Parathyroid adenoma (tissue), 2 donors: ENCODE measurements around the gene ANKRD9.
A peak's percentile ranks its signal among the peaks of the same experiment; 100 is the strongest.

Experiments
- H2AFZ ChIP-seq: fragments of 300-600 bp; sonication (generic); one replicate; pipeline ENCODE4 v1.7.0; 2017; ENCODE audit warnings: antibody characterized with exemption, mild to moderate bottlenecking
- H3K27ac ChIP-seq: fragments of 300-600 bp; sonication (generic); one replicate; pipeline ENCODE4 v1.7.0; 2017
- H3K27me3 ChIP-seq: fragments of 300-600 bp; sonication (generic); one replicate; pipeline ENCODE4 v1.7.0; 2017; ENCODE audit warnings: low read length; ENCODE audit not compliant: control insufficient read depth, insufficient read depth
- H3K36me3 ChIP-seq: fragments of 300-600 bp; sonication (generic); one replicate; pipeline ENCODE4 v1.7.0; 2017; ENCODE audit warnings: low read length; ENCODE audit not compliant: control insufficient read depth, insufficient read depth
- H3K4me1 ChIP-seq: fragments of 300-600 bp; sonication (generic); one replicate; pipeline ENCODE4 v1.7.0; 2017; ENCODE audit warnings: control low read depth
- H3K4me2 ChIP-seq: fragments of 300-600 bp; sonication (generic); one replicate; pipeline ENCODE4 v1.7.0; 2017; ENCODE audit warnings: low read length
- H3K4me3 ChIP-seq: fragments of 300-600 bp; sonication (generic); one replicate; pipeline ENCODE4 v1.7.0; 2017; ENCODE audit warnings: low read depth, low read length
- H3K79me2 ChIP-seq: fragments of 300-600 bp; sonication (generic); one replicate; pipeline ENCODE4 v1.7.0; 2017; ENCODE audit warnings: control low read depth
- H3K9ac ChIP-seq: fragments of 300-600 bp; sonication (generic); one replicate; pipeline ENCODE4 v1.7.0; 2017; ENCODE audit warnings: mild to moderate bottlenecking
- H3K9me3 ChIP-seq: fragments of 300-600 bp; sonication (generic); one replicate; pipeline ENCODE4 v1.7.0; 2017; ENCODE audit warnings: low read length; ENCODE audit not compliant: control insufficient read depth
- TF ChIP-seq, protein P1 (sequence below): fragments of 300-600 bp; sonication (generic); IDR thresholded peaks from one replicate; pipeline ENCODE4 v1.7.0; 2017; ENCODE audit warnings: antibody characterized with exemption, mild to moderate bottlenecking
- donor health status: primary hyperparathyroidism.

The ANKRD9 gene

DNA sequence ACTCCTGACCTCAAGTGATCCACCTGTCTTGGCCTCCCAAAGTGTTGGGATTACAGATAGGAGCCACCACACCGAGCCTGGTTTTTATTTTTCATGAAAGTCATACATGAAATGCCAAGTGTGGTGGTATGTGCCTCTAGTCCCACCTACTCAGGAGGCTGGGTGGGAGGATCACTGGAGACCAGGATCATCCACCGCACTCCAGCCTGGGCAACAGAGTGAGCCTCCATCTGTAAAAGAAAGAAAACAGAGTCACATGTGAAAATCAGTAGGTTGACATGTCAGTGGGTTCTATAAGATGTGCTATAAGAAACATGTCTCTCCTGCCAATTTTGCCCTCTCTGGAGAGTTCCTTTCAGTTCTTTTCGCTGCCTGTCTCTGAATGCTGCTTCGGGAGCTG, 28.2 kb downstream of the ANKRD9 start:
- Histone ChIP-seq H3K27me3 (no peaks in the 10 kb centered on the region), H3K9ac (no peak overlapping the region), H3K4me3 (no peak overlapping the region), H3K79me2 (peaks cover 6% of the 10 kb centered on the region), H3K4me1 (peaks cover 10% of the 10 kb centered on the region), H3K9me3 (no peaks in the 10 kb centered on the region), H3K27ac (no peak overlapping the region), H2AFZ (no peak overlapping the region), H3K4me2 (no peak overlapping the region), H3K36me3 (no peaks in the 10 kb centered on the region)
- TF ChIP-seq, protein P1, sequence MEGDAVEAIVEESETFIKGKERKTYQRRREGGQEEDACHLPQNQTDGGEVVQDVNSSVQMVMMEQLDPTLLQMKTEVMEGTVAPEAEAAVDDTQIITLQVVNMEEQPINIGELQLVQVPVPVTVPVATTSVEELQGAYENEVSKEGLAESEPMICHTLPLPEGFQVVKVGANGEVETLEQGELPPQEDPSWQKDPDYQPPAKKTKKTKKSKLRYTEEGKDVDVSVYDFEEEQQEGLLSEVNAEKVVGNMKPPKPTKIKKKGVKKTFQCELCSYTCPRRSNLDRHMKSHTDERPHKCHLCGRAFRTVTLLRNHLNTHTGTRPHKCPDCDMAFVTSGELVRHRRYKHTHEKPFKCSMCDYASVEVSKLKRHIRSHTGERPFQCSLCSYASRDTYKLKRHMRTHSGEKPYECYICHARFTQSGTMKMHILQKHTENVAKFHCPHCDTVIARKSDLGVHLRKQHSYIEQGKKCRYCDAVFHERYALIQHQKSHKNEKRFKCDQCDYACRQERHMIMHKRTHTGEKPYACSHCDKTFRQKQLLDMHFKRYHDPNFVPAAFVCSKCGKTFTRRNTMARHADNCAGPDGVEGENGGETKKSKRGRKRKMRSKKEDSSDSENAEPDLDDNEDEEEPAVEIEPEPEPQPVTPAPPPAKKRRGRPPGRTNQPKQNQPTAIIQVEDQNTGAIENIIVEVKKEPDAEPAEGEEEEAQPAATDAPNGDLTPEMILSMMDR = no peak

DNA sequence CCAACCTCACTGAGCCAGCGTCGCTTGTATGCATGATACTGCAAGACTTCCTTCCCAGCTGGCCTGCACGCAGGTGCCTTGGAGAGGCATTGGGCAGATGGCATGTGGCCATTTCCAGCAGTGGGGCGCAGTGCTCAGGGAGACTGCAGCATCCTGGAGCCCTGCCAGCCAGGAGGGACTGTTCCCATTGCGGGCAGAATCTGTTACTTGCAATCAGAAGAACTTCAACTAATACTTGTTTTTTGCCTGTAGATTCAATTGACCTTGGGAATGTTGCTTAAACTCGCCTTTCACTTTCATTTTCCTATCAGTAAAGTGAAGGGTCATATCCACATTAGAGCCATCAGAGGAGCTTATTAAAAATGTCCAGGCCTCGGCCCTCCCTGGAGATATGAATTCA, 29.8 kb downstream of the ANKRD9 start:
- Histone ChIP-seq H3K27ac (no peak overlapping the region), H3K4me3 (peak overlapping the region; percentile 13), H3K4me2 (peak overlapping the region; percentile 39), H3K9me3 (no peaks in the 10 kb centered on the region), H3K36me3 (no peaks in the 10 kb centered on the region), H3K4me1 (peaks cover 10% of the 10 kb centered on the region), H2AFZ (peak overlapping the region; percentile 42), H3K27me3 (no peaks in the 10 kb centered on the region), H3K79me2 (peaks cover 8% of the 10 kb centered on the region), H3K9ac (no peak overlapping the region)
- TF ChIP-seq, protein P1 = no peak

DNA sequence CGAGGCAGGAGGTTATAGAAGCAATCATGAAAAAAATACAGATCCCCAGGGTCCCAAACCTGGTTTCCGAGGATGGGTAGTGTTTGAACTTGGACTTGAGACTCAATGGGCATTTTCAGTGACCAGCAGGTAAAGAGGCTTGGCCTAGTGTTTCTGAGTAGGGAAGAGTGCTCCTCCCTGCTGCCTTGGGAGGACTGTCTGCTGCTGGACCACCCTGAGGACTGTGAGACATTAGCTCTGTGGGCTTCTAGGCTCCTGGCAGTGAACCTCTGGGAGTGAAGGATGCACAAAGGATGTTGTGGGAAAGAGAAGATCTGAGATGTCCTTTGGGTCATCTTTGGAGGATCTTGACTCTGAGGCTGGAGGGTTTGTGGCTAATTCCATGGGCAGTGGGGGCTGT, 30.5 kb downstream of the ANKRD9 start:
- H3K4me1 ChIP-seq = peaks cover 10% of the 10 kb centered on the region
- no peak overlapping the region for H3K27ac ChIP-seq
- H2AFZ ChIP-seq = no peak overlapping the region
- H3K4me2 ChIP-seq = no peak overlapping the region
- no peaks in the 10 kb centered on the region for H3K36me3 ChIP-seq
- no peaks in the 10 kb centered on the region for H3K9me3 ChIP-seq
- no peak overlapping the region for H3K4me3 ChIP-seq
- TF ChIP-seq, protein P1 = no peak
- H3K79me2 ChIP-seq = peaks cover 9% of the 10 kb centered on the region
- H3K9ac ChIP-seq = no peak overlapping the region
- H3K27me3 ChIP-seq = no peaks in the 10 kb centered on the region

DNA sequence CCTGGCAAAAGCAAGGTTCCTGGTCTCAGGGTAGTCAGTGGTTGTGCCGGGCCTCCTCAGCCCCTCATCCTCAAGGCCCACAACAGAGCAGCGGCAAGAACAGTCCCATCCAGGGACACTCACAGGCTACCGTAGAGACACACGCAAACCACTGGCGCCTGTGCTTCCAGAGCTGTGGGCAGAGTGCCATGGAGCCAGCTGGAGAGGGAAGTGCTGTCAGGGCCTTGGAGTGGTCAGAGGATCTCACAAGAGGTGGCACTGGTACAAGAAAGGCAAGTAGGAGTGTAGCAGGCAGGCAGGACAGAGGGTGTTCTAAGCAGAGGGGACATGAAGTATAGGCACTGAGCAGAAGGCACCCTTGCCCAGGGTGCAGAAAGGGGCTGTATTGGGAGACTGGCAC, 34.6 kb downstream of the ANKRD9 start:
- no peak overlapping the region for H3K4me3 ChIP-seq
- H3K27me3 ChIP-seq = no peaks in the 10 kb centered on the region
- no peaks in the 10 kb centered on the region for H3K9me3 ChIP-seq
- peaks cover 7% of the 10 kb centered on the region for H3K79me2 ChIP-seq
- H3K9ac ChIP-seq = no peak overlapping the region
- H3K4me2 ChIP-seq = no peak overlapping the region
- no peaks in the 10 kb centered on the region for H3K36me3 ChIP-seq
- no peak overlapping the region for H3K27ac ChIP-seq
- H2AFZ ChIP-seq = no peak overlapping the region
- TF ChIP-seq, protein P1 = no peak
- H3K4me1 ChIP-seq = peaks cover 13% of the 10 kb centered on the region

DNA sequence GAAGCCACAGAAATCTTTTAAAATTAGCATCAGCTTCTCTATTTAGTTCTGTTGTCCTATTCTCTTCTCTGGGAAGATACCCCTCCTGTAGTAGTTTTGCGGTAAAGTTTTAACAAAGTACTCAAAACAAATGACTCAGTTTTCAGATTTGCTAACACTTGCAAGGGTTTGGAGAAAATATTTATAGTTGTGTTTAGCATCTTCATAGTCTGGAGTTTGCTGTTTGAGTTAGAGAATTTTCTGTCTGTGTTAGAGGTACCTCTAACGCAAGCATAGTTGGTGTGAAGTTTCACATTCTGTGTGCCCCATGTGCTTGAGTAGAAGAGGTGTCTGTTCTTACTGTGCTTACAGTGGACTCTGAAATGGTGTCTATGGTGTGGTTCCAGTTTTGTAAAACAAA, 36.0 kb downstream of the ANKRD9 start:
- Histone ChIP-seq H3K4me1 (peaks cover 8% of the 10 kb centered on the region), H3K4me3 (no peak overlapping the region), H3K27me3 (no peaks in the 10 kb centered on the region), H3K79me2 (peaks cover 5% of the 10 kb centered on the region), H3K36me3 (no peaks in the 10 kb centered on the region), H3K4me2 (no peak overlapping the region), H2AFZ (no peak overlapping the region), H3K9me3 (no peaks in the 10 kb centered on the region), H3K9ac (no peak overlapping the region), H3K27ac (no peak overlapping the region)
- TF ChIP-seq, protein P1 = no peak
